ENCODE measurements around the gene TDRD3.
"Not testable (repeated sequence)": the region's sequence is repeated elsewhere in the genome, so short reads cannot be mapped to it uniquely, and the experiment has no call there.

Gene TDRD3

GRCh38 chr13:60398907-60399589, 2.0 kb downstream of the TDRD3 start:
- no peak for DNase-seq (ENCODE audit: low read depth)

- DNase-seq (ENCODE audit: low read depth): no peak
Measured at GRCh38 chr13:60402022-60402421, 5.0 kb downstream of the TDRD3 start.

GRCh38 chr13:60407095-60407494, 10.1 kb downstream of the TDRD3 start:
- DNase-seq (ENCODE audit: low read depth): no peak

- DNase-seq (ENCODE audit: low read depth): not testable (repeated sequence)
Measured at GRCh38 chr13:60407852-60408251, 10.8 kb downstream of the TDRD3 start.

GRCh38 chr13:60409574-60410292, 12.7 kb downstream of the TDRD3 start:
- not testable (repeated sequence) for DNase-seq (ENCODE audit: low read depth)

GRCh38 chr13:60410299-60410698, 13.3 kb downstream of the TDRD3 start:
- no peak for DNase-seq (ENCODE audit: low read depth)

- no peak for DNase-seq (ENCODE audit: low read depth)
Measured at GRCh38 chr13:60411464-60411863, 14.4 kb downstream of the TDRD3 start.

GRCh38 chr13:60411983-60412382, 15.0 kb downstream of the TDRD3 start:
- DNase-seq (ENCODE audit: low read depth): no peak

GRCh38 chr13:60412909-60413616, 16.0 kb downstream of the TDRD3 start:
- no peak for DNase-seq (ENCODE audit: low read depth)

GRCh38 chr13:60414177-60414576, 17.2 kb downstream of the TDRD3 start:
- DNase-seq (ENCODE audit: low read depth): no peak

- no peak for DNase-seq (ENCODE audit: low read depth)
Measured at GRCh38 chr13:60417734-60418133, 20.7 kb downstream of the TDRD3 start.

GRCh38 chr13:60418954-60419353, 21.9 kb downstream of the TDRD3 start:
- DNase-seq (ENCODE audit: low read depth): no peak

- no peak for DNase-seq (ENCODE audit: low read depth)
Measured at GRCh38 chr13:60425332-60425731, 28.3 kb downstream of the TDRD3 start.

- DNase-seq (ENCODE audit: low read depth): no peak
Measured at GRCh38 chr13:60426075-60426474, 29.1 kb downstream of the TDRD3 start.

- no peak for DNase-seq (ENCODE audit: low read depth)
Measured at GRCh38 chr13:60427285-60427684, 30.3 kb downstream of the TDRD3 start.

- DNase-seq (ENCODE audit: low read depth): no peak
Measured at GRCh38 chr13:60431108-60431700, 34.2 kb downstream of the TDRD3 start.

- no peak for DNase-seq (ENCODE audit: low read depth)
Measured at GRCh38 chr13:60433505-60433904, 36.5 kb downstream of the TDRD3 start.

- no peak for DNase-seq (ENCODE audit: low read depth)
Measured at GRCh38 chr13:60435762-60436374, 38.8 kb downstream of the TDRD3 start.

GRCh38 chr13:60439201-60439600, 42.2 kb downstream of the TDRD3 start:
- DNase-seq (ENCODE audit: low read depth): no peak

- DNase-seq (ENCODE audit: low read depth): no peak
Measured at GRCh38 chr13:60441761-60442160, 44.7 kb downstream of the TDRD3 start.

GRCh38 chr13:60448907-60449510, 52.0 kb downstream of the TDRD3 start:
- DNase-seq (ENCODE audit: low read depth): no peak

- no peak for DNase-seq (ENCODE audit: low read depth)
Measured at GRCh38 chr13:60453490-60453889, 56.5 kb downstream of the TDRD3 start.
